Tibial nerve (tissue), 3 donors: ENCODE data around the gene COL2A1.

Experiments used
- POLR2A ChIP-seq, 2 donors: fragments of 450-650 bp; IDR thresholded peaks; one replicate each; pipeline ENCODE4 v1.6.1; 2017; ENCODE audit warnings: antibody characterized with exemption in 2 of 2, mild to moderate bottlenecking in 2 of 2, moderate library complexity in 2 of 2
- TF ChIP-seq, protein P1 (sequence below), 5 experiments: fragments of 200-600 bp in 3 of 5; fragments of 450-650 bp in 2 of 5; sonication (generic) in 3 of 5; IDR thresholded peaks; one replicate each; pipeline ENCODE4 v1.5.1; 2016 to 2019; ENCODE audit warnings: antibody characterized with exemption in 5 of 5, mild to moderate bottlenecking in 3 of 5, moderate library complexity in 2 of 5

DNA sequence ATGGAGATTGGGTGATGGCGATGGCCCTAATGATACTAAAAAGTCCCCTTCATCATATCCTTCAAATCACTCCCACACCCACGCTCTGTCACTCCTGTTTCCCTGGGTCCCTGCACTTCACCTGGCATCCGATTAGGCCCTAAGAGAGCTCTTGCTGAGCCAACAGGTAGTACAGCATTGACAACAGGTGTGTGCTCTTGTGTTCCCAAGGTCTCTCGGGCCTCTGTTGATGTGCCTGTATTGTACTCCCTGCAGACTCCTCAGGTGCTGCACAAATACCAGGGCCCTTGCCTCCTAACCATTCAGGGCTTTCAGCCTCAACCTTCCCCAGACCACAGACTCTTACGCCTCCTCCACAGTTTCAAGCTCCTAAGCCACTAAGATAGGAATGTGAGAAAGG lies 73.6 kb downstream of the COL2A1 start:
- TF ChIP-seq, protein P1, sequence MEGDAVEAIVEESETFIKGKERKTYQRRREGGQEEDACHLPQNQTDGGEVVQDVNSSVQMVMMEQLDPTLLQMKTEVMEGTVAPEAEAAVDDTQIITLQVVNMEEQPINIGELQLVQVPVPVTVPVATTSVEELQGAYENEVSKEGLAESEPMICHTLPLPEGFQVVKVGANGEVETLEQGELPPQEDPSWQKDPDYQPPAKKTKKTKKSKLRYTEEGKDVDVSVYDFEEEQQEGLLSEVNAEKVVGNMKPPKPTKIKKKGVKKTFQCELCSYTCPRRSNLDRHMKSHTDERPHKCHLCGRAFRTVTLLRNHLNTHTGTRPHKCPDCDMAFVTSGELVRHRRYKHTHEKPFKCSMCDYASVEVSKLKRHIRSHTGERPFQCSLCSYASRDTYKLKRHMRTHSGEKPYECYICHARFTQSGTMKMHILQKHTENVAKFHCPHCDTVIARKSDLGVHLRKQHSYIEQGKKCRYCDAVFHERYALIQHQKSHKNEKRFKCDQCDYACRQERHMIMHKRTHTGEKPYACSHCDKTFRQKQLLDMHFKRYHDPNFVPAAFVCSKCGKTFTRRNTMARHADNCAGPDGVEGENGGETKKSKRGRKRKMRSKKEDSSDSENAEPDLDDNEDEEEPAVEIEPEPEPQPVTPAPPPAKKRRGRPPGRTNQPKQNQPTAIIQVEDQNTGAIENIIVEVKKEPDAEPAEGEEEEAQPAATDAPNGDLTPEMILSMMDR (IDR thresholded peaks at IDR 0.05): no peak
- TF ChIP-seq POLR2A (IDR thresholded peaks at IDR 0.05): no peak
